HG03159 (cell line): ENCODE data around the gene MKI67.
"Not testable (repeated sequence)": the region's sequence is repeated elsewhere in the genome, so short reads cannot be mapped to it uniquely, and the experiment has no call there.

Experiments used
- ATAC-seq: cut with Tn5 transposase; IDR thresholded peaks from one replicate; pipeline ENCODE4 v1.9.1; 2021; ENCODE audit warnings: mild to moderate bottlenecking, moderate library complexity; ENCODE audit not compliant: unreplicated experiment

Gene MKI67

GRCh38 chr10:128125944-128126764 lies at the start of gene MKI67:
TSS of gene MKI67 (minus strand) at chr10:128126423. CDS start at chr10:128125667, 756 bp downstream.
- ATAC-seq: peak; percentile 81

GRCh38 chr10:128174581-128175559 lies 48.6 kb upstream of the MKI67 start:
- ATAC-seq: no peak

DNA sequence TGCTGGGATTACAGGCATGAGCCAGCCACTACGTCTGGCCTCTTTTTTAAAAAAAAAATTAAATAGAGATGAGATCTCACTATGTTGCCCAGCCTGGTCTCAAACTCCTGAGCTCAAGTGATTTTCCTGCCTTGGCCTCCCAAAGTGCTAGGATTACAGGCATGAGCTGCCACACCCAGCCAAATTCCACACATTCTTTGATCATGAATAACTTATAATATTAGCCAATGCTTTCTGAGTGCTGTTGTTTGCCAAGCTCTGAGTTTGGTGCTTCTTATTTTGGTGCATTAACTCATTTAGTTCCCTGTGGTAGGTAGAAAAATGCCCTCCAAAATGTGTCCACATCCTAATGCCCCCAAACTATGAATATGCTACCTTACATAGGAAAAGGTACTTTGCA lies 47.2 kb upstream of the MKI67 start:
- ATAC-seq: no peak

GRCh38 chr10:128172756-128173155 lies 46.5 kb upstream of the MKI67 start:
- no peak for ATAC-seq

GRCh38 chr10:128169811-128170379 lies 43.7 kb upstream of the MKI67 start:
- no peak for ATAC-seq

- no peak for ATAC-seq
These were observed 41.8 kb upstream of the MKI67 start for GRCh38 chr10:128167926-128168520.

GRCh38 chr10:128167123-128167522 lies 40.9 kb upstream of the MKI67 start:
- not testable (repeated sequence) for ATAC-seq

- ATAC-seq: no peak
These were observed 39.9 kb upstream of the MKI67 start for GRCh38 chr10:128166151-128166550.

- no peak for ATAC-seq
These were observed 39.3 kb upstream of the MKI67 start for GRCh38 chr10:128165536-128165935.

DNA sequence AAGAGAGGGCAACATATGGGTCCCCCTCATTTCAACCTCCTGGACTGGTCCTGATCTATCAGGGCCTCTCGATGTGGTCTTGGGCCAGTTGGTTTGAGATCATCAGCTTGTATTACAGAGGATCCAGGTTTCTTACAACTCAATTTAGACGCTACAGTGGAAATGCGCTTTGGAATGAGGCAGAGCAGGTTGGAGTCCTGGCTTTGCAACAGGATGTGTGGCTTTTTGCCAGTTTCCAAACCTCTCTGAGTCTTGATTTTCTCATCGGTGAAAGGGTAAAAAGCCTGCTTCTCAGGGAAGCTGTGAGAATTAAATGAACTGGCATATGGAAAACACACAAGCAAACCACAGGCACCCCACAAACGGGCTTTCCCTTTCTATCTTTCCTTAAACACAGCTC lies 37.5 kb upstream of the MKI67 start:
- ATAC-seq: no peak

GRCh38 chr10:128161031-128161430 lies 34.8 kb upstream of the MKI67 start:
- ATAC-seq: peak; percentile 53

DNA sequence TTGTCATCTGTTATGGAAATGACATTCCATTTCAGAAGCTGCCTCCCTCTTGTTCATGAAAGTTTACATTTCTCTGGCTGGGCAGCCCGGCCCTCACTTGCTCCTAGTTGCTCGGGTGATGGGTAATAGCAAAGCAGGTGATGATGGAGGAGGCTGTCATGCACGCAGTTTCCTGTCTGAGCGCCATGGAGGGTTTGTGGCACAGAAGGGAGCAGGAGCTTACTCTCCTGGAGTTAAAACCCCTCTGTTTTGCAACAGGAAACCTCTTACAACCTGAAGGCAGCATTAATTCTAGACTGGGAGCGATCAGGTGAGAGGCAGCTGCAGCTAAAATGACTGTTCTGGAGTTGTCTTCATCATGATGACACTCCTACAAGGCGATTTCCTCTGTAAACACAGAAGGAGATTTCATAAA lies 34.1 kb upstream of the MKI67 start:
- no peak for ATAC-seq

- ATAC-seq: no peak
These were observed 32.0 kb upstream of the MKI67 start for GRCh38 chr10:128158021-128158795.

GRCh38 chr10:128156999-128157755 lies 31.0 kb upstream of the MKI67 start:
- no peak for ATAC-seq

- no peak for ATAC-seq
These were observed 26.7 kb upstream of the MKI67 start for GRCh38 chr10:128152741-128153580.

DNA sequence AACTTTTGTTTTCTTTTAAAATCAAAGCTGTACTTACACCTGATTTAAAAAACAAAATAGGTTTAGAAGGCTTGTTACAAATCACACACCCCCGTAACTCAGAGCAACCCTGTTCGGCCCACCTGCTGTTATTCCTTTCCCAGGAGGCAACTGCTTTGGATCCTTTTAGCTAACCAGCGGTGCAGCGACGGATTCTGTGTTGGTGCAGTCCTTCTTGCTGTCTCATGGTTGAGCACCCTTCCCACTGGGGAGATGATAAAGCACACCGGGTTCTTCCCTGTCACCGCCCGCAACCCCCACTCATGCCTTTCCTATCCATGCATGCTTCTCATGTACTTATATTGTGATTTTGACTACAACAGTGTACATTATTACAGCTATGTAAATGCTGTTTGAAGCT lies 24.8 kb upstream of the MKI67 start:
- no peak for ATAC-seq

DNA sequence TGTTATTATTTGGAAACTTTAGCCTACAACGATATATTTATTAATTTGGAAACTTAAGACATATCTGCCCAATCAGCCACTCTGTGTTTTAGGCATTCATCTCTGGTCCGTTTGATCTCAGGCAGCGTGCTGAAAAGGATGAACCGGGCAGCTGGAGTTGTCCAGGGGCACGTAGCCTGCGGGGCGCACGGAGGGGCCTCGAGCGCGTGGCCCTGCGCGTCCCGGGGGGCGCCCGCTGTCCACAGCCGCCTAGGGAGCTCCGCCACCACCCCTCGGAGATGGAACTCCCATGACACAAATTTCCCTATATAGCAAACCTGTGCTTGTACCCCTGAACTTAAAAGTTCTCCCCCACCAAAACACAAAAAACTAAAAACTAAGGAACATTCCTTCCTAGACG lies 24.3 kb upstream of the MKI67 start:
- no peak for ATAC-seq

DNA sequence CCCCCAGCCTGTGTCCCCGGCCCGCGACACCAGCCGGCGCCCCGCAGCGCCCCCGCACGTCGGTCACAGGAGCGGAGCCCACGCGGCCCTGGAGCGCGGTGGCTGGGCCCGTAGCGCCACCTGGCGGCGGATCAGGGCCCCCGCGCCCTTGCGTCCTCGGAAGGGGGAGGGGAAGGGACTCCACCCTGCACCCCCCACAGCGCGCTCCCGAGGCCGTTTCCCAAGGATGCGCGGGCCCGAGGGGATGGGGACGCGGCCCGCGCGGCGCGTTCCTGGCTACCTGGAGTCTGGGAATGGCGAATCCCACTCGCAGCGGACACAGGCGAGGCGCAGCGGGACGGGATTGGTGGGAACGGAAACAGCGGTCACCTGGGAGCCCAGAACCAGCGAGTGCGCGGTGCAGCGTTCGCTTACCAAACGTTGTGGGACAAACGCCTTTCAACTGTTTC lies 23.8 kb upstream of the MKI67 start:
- ATAC-seq: peak; percentile 88
